Measurements from ENCODE around the gene FAM9C. TPM values are rescaled to one million over a fixed set of nuclear protein-coding genes. Genes with fewer than 3 reads are reported as not detected.

The FAM9C gene
- total RNA-seq, 1 donor from 2014 or later = 0.16 TPM

GRCh38 chrX:13076176-13076961 lies 31.9 kb upstream of the FAM9C start:
- H3K36me3 Mint-ChIP-seq (ENCODE audit: low read depth, unreplicated experiment) = no peaks in the 10 kb centered on the region
- DNase-seq (ENCODE audit: low read depth) (peak; percentile 51), FAIRE-seq (peak; percentile 62)
- Histone ChIP-seq H3K79me2 (ENCODE audit: insufficient read depth, low read length) (no peaks in the 10 kb centered on the region), H3K36me3 (ENCODE audit: insufficient read depth, low read length) (no peaks in the 10 kb centered on the region), H4K20me1 (ENCODE audit: insufficient read depth, low read length) (no peaks in the 10 kb centered on the region), H2AFZ (ENCODE audit: low read depth, low read length) (no peak overlapping the region), H3K27me3 (ENCODE audit: insufficient read depth, low read length) (no peaks in the 10 kb centered on the region), H3K27ac (ENCODE audit: low read depth, low read length) (no peak overlapping the region), H3K4me1 (ENCODE audit: insufficient read depth, low read length) (peaks cover 4% of the 10 kb centered on the region), H3K9ac (ENCODE audit: low read length) (no peak overlapping the region), H3K4me2 (ENCODE audit: low read length) (no peak overlapping the region), H3K9me3 (ENCODE audit: insufficient read depth, low read depth, low read length) (no peaks in the 10 kb centered on the region), H3K4me3 (ENCODE audit: insufficient read depth, low read depth, low read length) (no peak overlapping the region)
- no peaks in the 10 kb centered on the region for H3K9me3 Mint-ChIP-seq (ENCODE audit: unreplicated experiment)
- H3K4me1 Mint-ChIP-seq (ENCODE audit: low read depth, unreplicated experiment) = peaks cover under 1% of the 10 kb centered on the region
- H3K27me3 Mint-ChIP-seq (ENCODE audit: low read depth, unreplicated experiment) = no peaks in the 10 kb centered on the region
- H3K4me3 Mint-ChIP-seq (ENCODE audit: unreplicated experiment) = no peak overlapping the region
- TF ChIP-seq CTCF (IDR thresholded peaks at IDR 0.05; ENCODE audit: insufficient read depth, low read depth, low read length) (no peak), EZH2 (IDR thresholded peaks at IDR 0.05; ENCODE audit: insufficient read depth, low read length) (no peak)
- H3K27ac Mint-ChIP-seq (ENCODE audit: unreplicated experiment) = no peak overlapping the region

- Histone ChIP-seq H3K9ac (ENCODE audit: low read length) (no peak overlapping the region), H3K4me3 (ENCODE audit: insufficient read depth, low read depth, low read length) (no peak overlapping the region), H3K79me2 (ENCODE audit: insufficient read depth, low read length) (no peaks in the 10 kb centered on the region), H3K4me1 (ENCODE audit: insufficient read depth, low read length) (peaks cover 4% of the 10 kb centered on the region), H3K27me3 (ENCODE audit: insufficient read depth, low read length) (no peaks in the 10 kb centered on the region), H4K20me1 (ENCODE audit: insufficient read depth, low read length) (no peaks in the 10 kb centered on the region), H3K27ac (ENCODE audit: low read depth, low read length) (no peak overlapping the region), H2AFZ (ENCODE audit: low read depth, low read length) (no peak overlapping the region), H3K9me3 (ENCODE audit: insufficient read depth, low read depth, low read length) (no peaks in the 10 kb centered on the region), H3K4me2 (ENCODE audit: low read length) (no peak overlapping the region), H3K36me3 (ENCODE audit: insufficient read depth, low read length) (no peaks in the 10 kb centered on the region)
- H3K36me3 Mint-ChIP-seq (ENCODE audit: low read depth, unreplicated experiment) = no peaks in the 10 kb centered on the region
- H3K9me3 Mint-ChIP-seq (ENCODE audit: unreplicated experiment) = no peaks in the 10 kb centered on the region
- no peak for DNase-seq (ENCODE audit: low read depth)
- TF ChIP-seq EZH2 (IDR thresholded peaks at IDR 0.05; ENCODE audit: insufficient read depth, low read length) (no peak), CTCF (IDR thresholded peaks at IDR 0.05; ENCODE audit: insufficient read depth, low read depth, low read length) (no peak)
- peak; percentile 65 for FAIRE-seq
- no peaks in the 10 kb centered on the region for H3K27me3 Mint-ChIP-seq (ENCODE audit: low read depth, unreplicated experiment)
- H3K4me3 Mint-ChIP-seq (ENCODE audit: unreplicated experiment) = no peak overlapping the region
- no peaks in the 10 kb centered on the region for H3K4me1 Mint-ChIP-seq (ENCODE audit: low read depth, unreplicated experiment)
- H3K27ac Mint-ChIP-seq (ENCODE audit: unreplicated experiment) = no peak overlapping the region
These were observed 30.2 kb upstream of the FAM9C start for GRCh38 chrX:13074297-13075262.

Data from astrocyte (in vitro differentiated cells and primary cell).